Epithelial cell of proximal tubule (primary cell): ENCODE results near the gene POLD2. TPM values are rescaled to one million over a fixed set of nuclear protein-coding genes. Genes with fewer than 3 reads are reported as not detected.
"Not testable (repeated sequence)": the region's sequence is repeated elsewhere in the genome, so short reads cannot be mapped to it uniquely, and the experiment has no call there.

Source experiments
- DNase-seq: peaks from one replicate; pipeline ENCODE4 v3.0.0-alpha.2; 2011; ENCODE audit warnings: low read depth
- H3K4me3 ChIP-seq: 2 replicates; pipeline ENCODE4 v1.5.1; 2011; ENCODE audit warnings: low read depth, mild to moderate bottlenecking, low read length
- total RNA-seq: library from RNA; depleted of rRNA; stranded (reverse); fragments of >200 nt; gene quantifications from 2 replicates; pipeline ENCODE4 v1.2.3, GENCODE V29; 2015
- TF ChIP-seq, protein P1 (sequence below): conservative IDR thresholded peaks from 2 replicates; pipeline ENCODE4 v1.5.1; 2012; ENCODE audit warnings: low read depth, mild to moderate bottlenecking, low read length

Gene POLD2
- total RNA-seq = 92.7 and 160 TPM in 2 replicates

DNA sequence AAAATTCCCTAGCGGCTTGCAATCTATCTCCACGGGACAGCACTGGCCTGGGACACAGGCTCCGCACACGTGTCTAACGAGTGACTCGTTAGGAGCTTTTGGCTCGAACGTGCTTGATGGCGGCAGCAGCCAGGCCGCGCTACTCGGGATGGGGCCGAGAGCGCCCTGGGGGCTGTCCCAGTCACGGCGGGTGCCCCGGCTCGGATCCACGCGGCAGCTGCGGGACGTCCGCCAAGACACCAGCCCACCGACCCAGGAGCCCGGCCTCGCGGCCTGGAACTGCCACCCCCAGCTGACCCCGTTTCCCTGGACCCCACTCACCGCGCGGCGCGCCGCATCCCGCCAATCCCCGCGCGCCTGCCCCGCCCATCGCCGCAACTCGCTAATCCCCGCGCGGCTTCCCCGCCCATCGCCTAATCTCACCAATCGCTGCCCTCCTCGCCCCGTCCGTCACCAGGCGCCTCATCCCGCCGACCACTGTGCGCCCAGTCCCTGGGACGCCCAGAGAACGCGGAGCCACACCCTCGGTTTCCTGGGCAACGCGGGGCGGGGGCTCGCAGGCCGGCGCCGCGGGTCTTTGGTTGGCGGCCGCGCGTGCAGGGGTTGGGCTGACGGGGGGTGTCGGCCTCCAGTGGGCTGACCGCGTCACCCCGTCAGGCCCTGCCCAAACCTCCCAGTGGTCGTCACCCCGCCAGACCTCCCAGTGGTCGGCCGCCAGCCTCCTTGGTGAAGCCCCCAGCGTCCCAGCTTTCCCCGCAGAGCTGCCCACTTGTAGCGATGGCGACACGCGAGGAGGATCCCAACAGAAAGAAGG, at the start of gene POLD2:
POLD2 (minus strand) TSS at position 359 of the 814 bp plus-strand sequence. CDS start 1,495 bp downstream, outside the sequence.
- H3K4me3 ChIP-seq = peak within 1 kb of the TSS; percentile 94
- DNase-seq = no peak
- TF ChIP-seq, protein P1, sequence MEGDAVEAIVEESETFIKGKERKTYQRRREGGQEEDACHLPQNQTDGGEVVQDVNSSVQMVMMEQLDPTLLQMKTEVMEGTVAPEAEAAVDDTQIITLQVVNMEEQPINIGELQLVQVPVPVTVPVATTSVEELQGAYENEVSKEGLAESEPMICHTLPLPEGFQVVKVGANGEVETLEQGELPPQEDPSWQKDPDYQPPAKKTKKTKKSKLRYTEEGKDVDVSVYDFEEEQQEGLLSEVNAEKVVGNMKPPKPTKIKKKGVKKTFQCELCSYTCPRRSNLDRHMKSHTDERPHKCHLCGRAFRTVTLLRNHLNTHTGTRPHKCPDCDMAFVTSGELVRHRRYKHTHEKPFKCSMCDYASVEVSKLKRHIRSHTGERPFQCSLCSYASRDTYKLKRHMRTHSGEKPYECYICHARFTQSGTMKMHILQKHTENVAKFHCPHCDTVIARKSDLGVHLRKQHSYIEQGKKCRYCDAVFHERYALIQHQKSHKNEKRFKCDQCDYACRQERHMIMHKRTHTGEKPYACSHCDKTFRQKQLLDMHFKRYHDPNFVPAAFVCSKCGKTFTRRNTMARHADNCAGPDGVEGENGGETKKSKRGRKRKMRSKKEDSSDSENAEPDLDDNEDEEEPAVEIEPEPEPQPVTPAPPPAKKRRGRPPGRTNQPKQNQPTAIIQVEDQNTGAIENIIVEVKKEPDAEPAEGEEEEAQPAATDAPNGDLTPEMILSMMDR = no peak

DNA sequence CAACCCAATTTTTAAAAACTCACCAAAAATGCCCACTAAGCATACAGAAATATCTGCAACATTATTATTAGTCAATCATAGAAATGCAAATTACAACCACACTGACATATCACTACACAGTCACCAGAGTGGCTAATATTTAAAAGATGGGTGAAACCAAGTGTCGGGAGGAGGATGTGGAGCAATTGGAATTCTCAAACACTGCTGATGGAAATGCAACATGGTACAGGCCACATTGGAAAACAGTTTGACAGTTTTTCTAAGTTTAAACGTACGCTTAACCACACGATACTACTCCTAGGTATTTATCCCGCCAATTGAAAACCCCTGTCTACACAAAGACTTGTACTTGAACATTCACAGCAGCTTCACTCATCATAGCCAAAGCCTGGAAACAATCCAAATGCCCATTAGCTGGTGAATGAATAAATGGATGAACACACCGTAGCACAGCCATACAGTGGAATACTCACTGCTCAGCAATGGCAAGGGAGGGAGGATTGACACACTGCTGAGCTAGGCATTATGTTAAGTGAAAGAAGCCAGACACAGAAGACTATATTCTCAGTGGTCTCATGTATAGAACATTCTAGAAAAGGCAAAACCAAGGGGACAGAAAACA, 49.6 kb upstream of the POLD2 start:
- TF ChIP-seq, protein P1 = no peak
- peak; percentile 94 for DNase-seq
- no peak overlapping the region for H3K4me3 ChIP-seq

DNA sequence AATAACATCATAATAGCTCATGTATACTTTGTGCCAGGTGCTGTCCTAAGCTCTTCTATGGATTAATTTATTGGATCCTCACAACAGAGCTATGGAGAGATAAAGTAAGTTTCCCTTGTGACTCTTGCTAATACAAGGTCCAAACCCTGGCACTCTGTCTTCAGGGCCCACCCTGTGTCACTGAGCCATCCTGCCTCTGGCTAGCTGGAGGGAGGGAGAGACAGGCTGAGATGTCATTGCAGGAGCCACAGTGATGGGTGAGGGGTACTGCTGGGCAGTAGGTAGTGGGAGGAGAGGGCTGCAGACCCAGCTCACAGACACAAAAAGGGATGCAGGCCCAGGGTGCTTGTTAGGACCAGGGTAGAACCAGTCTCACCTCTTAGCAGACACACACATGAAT, 49.0 kb upstream of the POLD2 start:
- TF ChIP-seq, protein P1 = no peak
- no peak for DNase-seq
- H3K4me3 ChIP-seq = no peak overlapping the region

DNA sequence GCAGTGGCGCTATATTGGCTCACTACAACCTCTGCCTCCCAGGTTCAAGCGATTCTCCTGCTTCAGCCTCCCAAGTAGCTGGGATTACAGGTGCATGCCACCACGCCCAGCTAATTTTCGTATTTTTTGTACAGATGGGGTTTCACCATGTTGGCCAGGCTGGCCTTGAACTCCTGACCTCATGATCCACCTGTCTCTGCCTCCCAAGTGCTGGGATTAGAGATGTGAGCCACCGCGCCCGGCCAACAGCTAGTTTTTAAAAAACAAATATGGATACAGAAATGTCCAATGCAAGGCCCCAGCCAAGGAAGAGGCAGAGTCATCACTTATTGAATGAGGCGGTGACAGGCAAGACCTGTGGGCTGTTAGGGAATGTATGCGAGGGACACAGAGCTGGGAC, 48.6 kb upstream of the POLD2 start:
- not testable (repeated sequence) for DNase-seq, H3K4me3 ChIP-seq

DNA sequence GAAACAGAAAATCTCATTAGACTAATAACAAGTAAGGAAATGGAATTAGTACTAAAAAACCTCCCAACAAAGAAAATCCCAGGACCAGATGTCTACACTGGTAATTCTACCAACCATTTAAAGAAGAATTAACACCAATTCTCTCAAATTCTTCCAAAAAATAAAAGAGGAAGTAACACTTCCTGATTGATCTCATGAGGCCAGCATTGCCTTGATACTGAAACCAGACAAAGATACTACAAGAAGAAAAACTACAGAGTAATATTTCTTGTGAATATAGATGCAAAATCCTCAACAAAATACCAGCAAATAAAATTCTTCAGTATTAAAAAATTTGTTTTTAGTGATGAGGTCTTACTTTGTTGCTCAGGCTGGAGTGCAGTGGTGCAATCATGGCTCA, 44.6 kb upstream of the POLD2 start:
- TF ChIP-seq, protein P1 = no peak
- no peak for DNase-seq

DNA sequence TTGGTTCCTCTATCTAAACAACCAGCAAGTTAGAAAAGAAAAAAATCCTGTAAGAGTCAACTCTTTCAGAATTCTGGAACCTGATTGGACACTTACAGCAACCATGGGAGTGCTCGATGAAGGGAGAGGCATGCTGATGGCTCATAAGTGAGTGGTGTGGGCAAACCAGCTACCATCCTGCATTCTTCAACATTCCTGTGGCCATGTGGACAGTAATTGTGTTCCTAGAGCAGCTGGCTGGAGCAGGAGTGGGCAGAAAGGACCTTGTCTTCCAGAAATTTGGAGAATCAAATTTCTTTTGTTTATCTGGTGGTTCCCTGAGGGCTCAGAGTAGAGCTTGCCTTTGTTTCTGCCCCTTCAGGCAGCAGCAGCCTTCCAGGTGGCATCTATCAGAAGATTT, 40.2 kb upstream of the POLD2 start:
- peak; percentile 63 for DNase-seq

More for the DNA sequence above, 44.6 kb upstream of the POLD2 start:
- H3K4me3 ChIP-seq = no peak overlapping the region

DNA sequence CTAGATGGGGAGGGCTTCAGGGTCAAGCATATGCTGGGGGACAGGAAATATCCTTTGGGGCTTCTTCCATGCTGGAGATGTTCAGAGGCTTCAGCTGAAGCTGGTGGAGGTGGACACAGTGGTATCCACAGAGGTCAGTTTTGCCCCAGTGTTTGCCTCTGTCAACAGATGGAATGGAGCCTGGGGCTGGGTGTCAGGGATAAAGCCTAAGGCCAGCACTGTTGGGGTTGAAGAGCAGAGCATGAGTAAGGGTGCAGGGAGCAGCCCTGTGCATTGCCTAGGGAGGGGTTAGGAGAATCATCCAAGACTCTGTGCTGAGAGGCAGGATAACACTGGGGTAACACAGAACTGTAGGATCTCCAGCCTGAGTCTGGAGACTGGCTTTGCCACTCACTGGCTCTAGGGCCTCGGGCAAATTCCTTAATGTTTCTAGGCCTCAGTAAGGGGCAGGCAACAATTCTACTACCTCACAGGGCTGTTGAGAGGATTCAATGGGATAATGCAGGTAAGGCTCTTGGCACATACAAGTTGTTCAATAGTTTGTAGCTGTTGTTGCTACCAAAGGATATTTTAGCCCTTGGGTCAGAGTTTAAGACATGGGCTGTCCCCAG, 39.5 kb upstream of the POLD2 start:
- DNase-seq = no peak
- no peak overlapping the region for H3K4me3 ChIP-seq
- TF ChIP-seq, protein P1 = no peak

More for the DNA sequence above, 40.2 kb upstream of the POLD2 start:
- no peak overlapping the region for H3K4me3 ChIP-seq
- TF ChIP-seq, protein P1 = no peak
